Colonic mucosa (tissue), 4 donors: ENCODE results near the gene KCNN3. TPM values are rescaled to one million over a fixed set of nuclear protein-coding genes. Genes with fewer than 3 reads are reported as not detected.

Experiments used
- DNase-seq: peaks from one replicate; pipeline ENCODE4 v3.0.0-alpha.2; 2020
- H3K27ac ChIP-seq: fragments of 200-600 bp; one replicate; pipeline ENCODE4 v1.8.0; 2021
- H3K27me3 ChIP-seq: fragments of 200-600 bp; one replicate; pipeline ENCODE4 v1.8.0; 2021
- H3K36me3 ChIP-seq: fragments of 200-600 bp; one replicate; pipeline ENCODE4 v1.8.0; 2021
- H3K4me1 ChIP-seq: fragments of 200-600 bp; one replicate; pipeline ENCODE4 v1.8.0; 2021; ENCODE audit warnings: mild to moderate bottlenecking
- H3K4me3 ChIP-seq: fragments of 200-600 bp; one replicate; pipeline ENCODE4 v1.8.0; 2021
- H3K9ac ChIP-seq, 2 donors: one replicate each; pipeline ENCODE4 v1.7.0; 2013; ENCODE audit warnings: control low read depth in 2 of 2, low read depth in 2 of 2, low read length in 2 of 2
- H3K9me3 ChIP-seq: fragments of 200-600 bp; one replicate; pipeline ENCODE4 v1.8.0; 2021
- CTCF ChIP-seq: fragments of 200-600 bp; IDR thresholded peaks from one replicate; pipeline ENCODE4 v1.8.0; 2022; ENCODE audit warnings: antibody characterized with exemption, mild to moderate bottlenecking
- intact Hi-C: fragments of 100-400 bp; cut with DNase I; formaldehyde crosslinking; loops from one replicate; pipeline ENCODE4 v1.14.1; 2022
- total RNA-seq, 2 donors: library from RNA; stranded (reverse); fragmentation: NEBNext Ultra II Directional in 1 of 2; extraction: Animal tissue kit (Norgen Biotek cat#: 25700) in 1 of 2; gene quantifications; one replicate each; pipeline ENCODE4 v1.2.1, GENCODE V29; 2021
- donor health status: healthy.
- donor health status: DM: no; HTN: no; CAD: no.
- donor health status: DM: no; HTN: no; CAD: no.

KCNN3 gene
- total RNA-seq, 2 donors from 2014 or later: 0.99 to 2.5 TPM

GRCh38 chr1:154852845-154853244, 17.2 kb downstream of the KCNN3 start:
- no peak overlapping the region for H3K27ac ChIP-seq

GRCh38 chr1:154851392-154852177, 18.5 kb downstream of the KCNN3 start:
- H3K36me3 ChIP-seq: no peaks in the 10 kb centered on the region
- no peak overlapping the region for H3K4me3 ChIP-seq
- H3K9ac ChIP-seq: no peak overlapping the region
- no peak for TF ChIP-seq CTCF
- no peak overlapping the region for H3K27ac ChIP-seq
- no peaks in the 10 kb centered on the region for H3K9me3 ChIP-seq
- no peaks in the 10 kb centered on the region for H3K27me3 ChIP-seq
- no peak for DNase-seq
- intact Hi-C loops: no loop called here
- H3K4me1 ChIP-seq: no peaks in the 10 kb centered on the region

More at GRCh38 chr1:154852845-154853244, 17.2 kb downstream of the KCNN3 start:
- Histone ChIP-seq H3K27me3 (no peaks in the 10 kb centered on the region), H3K36me3 (no peaks in the 10 kb centered on the region), H3K4me1 (no peaks in the 10 kb centered on the region), H3K9me3 (no peaks in the 10 kb centered on the region), H3K4me3 (no peak overlapping the region), H3K9ac (no peak overlapping the region)
- DNase-seq: no peak
- no peak for TF ChIP-seq CTCF
- intact Hi-C loops: no loop called here

- intact Hi-C loops: no loop called here
- no peaks in the 10 kb centered on the region for H3K9me3 ChIP-seq
Observed at GRCh38 chr1:154849645-154850131, 20.4 kb downstream of the KCNN3 start.

DNA sequence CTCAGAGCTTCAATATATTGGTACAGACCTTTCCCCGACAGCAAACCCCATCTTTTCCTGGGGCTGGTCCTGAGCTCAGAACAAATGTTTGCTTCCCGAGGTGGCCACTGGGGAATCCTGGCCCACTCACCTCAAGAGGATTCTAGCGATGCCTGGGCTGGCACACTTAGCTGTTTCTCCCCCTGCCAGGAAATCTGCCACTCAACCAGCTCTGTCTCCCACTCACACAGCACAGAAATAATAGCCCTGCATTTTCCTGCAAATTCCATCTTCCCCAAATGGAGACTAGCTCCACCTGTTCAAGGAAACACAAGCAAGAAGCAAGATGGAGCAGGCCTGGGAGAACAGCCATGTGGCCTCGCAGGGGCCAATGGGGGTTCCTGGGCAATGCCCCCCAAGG, 21.1 kb downstream of the KCNN3 start:
- DNase-seq: no peak
- Histone ChIP-seq H3K9me3 (no peaks in the 10 kb centered on the region), H3K4me1 (no peaks in the 10 kb centered on the region), H3K4me3 (no peak overlapping the region), H3K36me3 (no peaks in the 10 kb centered on the region), H3K27me3 (no peaks in the 10 kb centered on the region), H3K9ac (no peak overlapping the region), H3K27ac (no peak overlapping the region)
- no peak for TF ChIP-seq CTCF
- intact Hi-C loops: no loop called here

More at GRCh38 chr1:154849645-154850131, 20.4 kb downstream of the KCNN3 start:
- no peaks in the 10 kb centered on the region for H3K4me1 ChIP-seq
- DNase-seq: no peak
- H3K27me3 ChIP-seq: no peaks in the 10 kb centered on the region
- H3K36me3 ChIP-seq: no peaks in the 10 kb centered on the region
- no peak overlapping the region for H3K4me3 ChIP-seq
- TF ChIP-seq CTCF: no peak
- H3K9ac ChIP-seq: no peak overlapping the region
- no peak overlapping the region for H3K27ac ChIP-seq

GRCh38 chr1:154847891-154848290, 22.2 kb downstream of the KCNN3 start:
- no peaks in the 10 kb centered on the region for H3K27me3 ChIP-seq
- H3K27ac ChIP-seq: no peak overlapping the region
- no peak for DNase-seq
- no peaks in the 10 kb centered on the region for H3K4me1 ChIP-seq
- H3K9ac ChIP-seq: no peak overlapping the region
- no peaks in the 10 kb centered on the region for H3K36me3 ChIP-seq
- no peak overlapping the region for H3K4me3 ChIP-seq
- TF ChIP-seq CTCF: no peak
- H3K9me3 ChIP-seq: no peaks in the 10 kb centered on the region
- intact Hi-C loops: no loop called here
